Neuronal stem cell (in vitro differentiated cells): ENCODE data around the gene CEPT1.
A peak's percentile ranks its signal among the peaks of the same experiment; 100 is the strongest.

ENCODE experiments used
- DNase-seq: peaks from one replicate; pipeline ENCODE4 v3.0.0-alpha.2; 2013; ENCODE audit warnings: low spot score
- H2AFZ ChIP-seq: one replicate; pipeline ENCODE4 v1.6.1; 2013; ENCODE audit warnings: mild to moderate bottlenecking, low read length, inconsistent platforms
- H2AK5ac ChIP-seq: 2 replicates; pipeline ENCODE4 v1.6.1; 2013; ENCODE audit warnings: low read depth, mild to moderate bottlenecking, inconsistent platforms, low read length, moderate library complexity, mixed read lengths
- H2BK120ac ChIP-seq: 2 replicates; pipeline ENCODE4 v1.6.1; 2013; ENCODE audit warnings: low read depth, mild to moderate bottlenecking, inconsistent platforms, low read length, moderate library complexity, mixed read lengths
- H2BK12ac ChIP-seq: one replicate; pipeline ENCODE4 v1.6.1; 2013; ENCODE audit warnings: low read length, inconsistent platforms
- H2BK15ac ChIP-seq: 2 replicates; pipeline ENCODE4 v1.6.1; 2013; ENCODE audit warnings: mild to moderate bottlenecking, low read length, inconsistent platforms, mixed read lengths
- H2BK5ac ChIP-seq: one replicate; pipeline ENCODE4 v1.6.1; 2013; ENCODE audit warnings: inconsistent platforms, mild to moderate bottlenecking, low read length, moderate library complexity
- H3K14ac ChIP-seq: one replicate; pipeline ENCODE4 v1.6.1; 2013; ENCODE audit warnings: low read length, inconsistent platforms
- H3K18ac ChIP-seq: 2 replicates; pipeline ENCODE4 v1.6.1; 2013; ENCODE audit warnings: low read length, inconsistent platforms
- H3K23ac ChIP-seq: 2 replicates; pipeline ENCODE4 v1.6.1; 2013; ENCODE audit warnings: low read depth, mild to moderate bottlenecking, mixed read lengths, low read length, inconsistent platforms; ENCODE audit not compliant: poor library complexity
- H3K27ac ChIP-seq: replicated peaks from 3 replicates; pipeline ENCODE4 v1.5.1; 2013; ENCODE audit warnings: low read length, inconsistent platforms
- H3K27me3 ChIP-seq, 3 experiments: 2 replicates each; pipeline ENCODE4 v1.6.1; 2013; ENCODE audit warnings: low read length in 3 of 3, mild to moderate bottlenecking in 2 of 3, inconsistent platforms in 1 of 3, low read depth in 1 of 3, mixed read lengths in 1 of 3, moderate library complexity in 1 of 3; ENCODE audit not compliant: control insufficient read depth in 3 of 3, insufficient read depth in 3 of 3
- H3K36me3 ChIP-seq, 2 donors: replicated peaks in 1 of 2; 2 replicates each; pipeline ENCODE4 v1.6.1; 2013; ENCODE audit warnings: low read length in 2 of 2; ENCODE audit not compliant: control insufficient read depth in 2 of 2, insufficient read depth in 2 of 2
- H3K4ac ChIP-seq: 2 replicates; pipeline ENCODE4 v1.6.1; 2013; ENCODE audit warnings: inconsistent platforms, mild to moderate bottlenecking, low read length, moderate library complexity
- H3K4me1 ChIP-seq, 2 donors: 1 replicate in 1 of 2; 2 replicates in 1 of 2; pipeline ENCODE4 v1.6.1; 2013; ENCODE audit warnings: low read length in 2 of 2, low read depth in 1 of 2; ENCODE audit not compliant: control insufficient read depth in 2 of 2, insufficient read depth in 1 of 2
- H3K4me2 ChIP-seq: one replicate; pipeline ENCODE4 v1.6.1; 2013; ENCODE audit warnings: mild to moderate bottlenecking, low read length, inconsistent platforms; ENCODE audit not compliant: insufficient read depth, poor library complexity, severe bottlenecking
- H3K4me3 ChIP-seq, 2 donors: 2 replicates each; pipeline ENCODE4 v1.5.1; 2013; ENCODE audit warnings: low read length in 2 of 2, mild to moderate bottlenecking in 2 of 2, inconsistent platforms in 1 of 2, moderate library complexity in 1 of 2
- H3K79me1 ChIP-seq: one replicate; pipeline ENCODE4 v1.6.1; 2013; ENCODE audit warnings: low read depth, mild to moderate bottlenecking, inconsistent platforms, low read length, moderate library complexity
- H3K9ac ChIP-seq: one replicate; pipeline ENCODE4 v1.6.1; 2013; ENCODE audit warnings: mild to moderate bottlenecking, low read depth, low read length, inconsistent platforms; ENCODE audit not compliant: poor library complexity
- H3K9me3 ChIP-seq, 2 donors: replicated peaks in 1 of 2; 2 replicates each; pipeline versions ENCODE3 to v1.6.1; 2013; ENCODE audit warnings: low read length in 2 of 2, mild to moderate bottlenecking in 2 of 2, inconsistent platforms in 1 of 2, low read depth in 1 of 2, mixed read lengths in 1 of 2, moderate library complexity in 1 of 2; ENCODE audit not compliant: control insufficient read depth in 2 of 2, insufficient read depth in 1 of 2
- H4K8ac ChIP-seq: one replicate; pipeline ENCODE4 v1.6.1; 2013; ENCODE audit warnings: low read depth, mild to moderate bottlenecking, inconsistent platforms, low read length, moderate library complexity
- H4K91ac ChIP-seq: one replicate; pipeline ENCODE4 v1.6.1; 2013; ENCODE audit warnings: low read length, low read depth, mild to moderate bottlenecking, inconsistent platforms; ENCODE audit not compliant: poor library complexity
- WGBS, 2 donors: extraction: QIAGEN DNeasy Blood & Tissue Kit; methylation state at CpG; one replicate each; pipeline ENCODE4 v1.1.7; 2013; ENCODE audit warnings: missing lambda C conversion rate in 2 of 2, mixed read lengths in 1 of 2; ENCODE audit not compliant: insufficient read length in 2 of 2, insufficient replicate concordance in 1 of 2; ENCODE audit errors: extremely low coverage in 2 of 2; 5-methylcytosine and 5-hydroxymethylcytosine counted together

CEPT1 gene

DNA sequence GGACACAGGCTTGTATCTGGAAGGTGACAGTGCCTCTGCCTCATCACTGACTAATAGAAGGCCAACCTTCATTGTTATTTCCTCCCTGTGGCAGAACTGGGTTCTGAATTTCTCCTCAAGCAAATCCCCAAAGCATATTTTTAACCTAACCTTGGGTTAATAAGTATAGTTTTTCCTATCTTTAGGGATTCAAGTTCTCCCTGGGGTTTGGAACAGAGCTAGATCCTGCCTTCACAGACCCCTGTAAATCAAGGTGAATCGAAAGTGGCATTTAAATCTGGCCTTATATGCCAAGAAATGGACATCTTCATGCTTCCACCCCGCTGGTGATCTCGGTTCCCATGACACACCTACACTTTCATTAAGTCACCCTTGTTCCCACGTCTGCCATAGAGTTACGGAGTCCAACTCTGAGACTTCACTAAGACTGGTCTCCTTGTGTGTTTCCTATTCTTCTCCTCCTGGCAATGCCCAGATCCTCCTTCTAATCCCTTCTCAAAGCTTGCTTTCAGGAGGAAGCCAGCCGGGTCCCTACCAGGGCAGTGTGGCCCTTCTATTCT lies 83.2 kb downstream of the CEPT1 start:
- Histone ChIP-seq H3K4me3 (no peak overlapping the region), H3K9ac (no peak overlapping the region), H2BK5ac (no peak overlapping the region), H2AFZ (no peak overlapping the region), H3K4me2 (no peak overlapping the region), H2BK12ac (no peak overlapping the region), H3K27ac (no peak overlapping the region), H3K27me3 (no peaks in the 10 kb centered on the region), H2BK15ac (no peak overlapping the region), H2BK120ac (no peak overlapping the region), H3K9me3 (no peaks in the 10 kb centered on the region), H3K23ac (no peak overlapping the region), H3K14ac (no peak overlapping the region), H3K4ac (no peak overlapping the region), H4K8ac (no peak overlapping the region), H4K91ac (no peak overlapping the region), H3K4me1 (peaks cover 15 to 16% of the 10 kb centered on the region in 2 donors), H3K18ac (no peak overlapping the region), H2AK5ac (no peak overlapping the region), H3K79me1 (no peaks in the 10 kb centered on the region), H3K36me3 (no peaks in the 10 kb centered on the region)
- no peak for DNase-seq
- WGBS, 2 donors, result no CpG with 5 or more reads among the region's 6 CpGs

- H3K36me3 ChIP-seq, result no peaks in the 10 kb centered on the region
- no peak overlapping the region for H3K14ac ChIP-seq
- H3K4me1 ChIP-seq, result peaks cover 5 to 8% of the 10 kb centered on the region in 2 donors
These were observed 85.1 kb downstream of the CEPT1 start for GRCh38 chr1:111225091-111225490.

DNA sequence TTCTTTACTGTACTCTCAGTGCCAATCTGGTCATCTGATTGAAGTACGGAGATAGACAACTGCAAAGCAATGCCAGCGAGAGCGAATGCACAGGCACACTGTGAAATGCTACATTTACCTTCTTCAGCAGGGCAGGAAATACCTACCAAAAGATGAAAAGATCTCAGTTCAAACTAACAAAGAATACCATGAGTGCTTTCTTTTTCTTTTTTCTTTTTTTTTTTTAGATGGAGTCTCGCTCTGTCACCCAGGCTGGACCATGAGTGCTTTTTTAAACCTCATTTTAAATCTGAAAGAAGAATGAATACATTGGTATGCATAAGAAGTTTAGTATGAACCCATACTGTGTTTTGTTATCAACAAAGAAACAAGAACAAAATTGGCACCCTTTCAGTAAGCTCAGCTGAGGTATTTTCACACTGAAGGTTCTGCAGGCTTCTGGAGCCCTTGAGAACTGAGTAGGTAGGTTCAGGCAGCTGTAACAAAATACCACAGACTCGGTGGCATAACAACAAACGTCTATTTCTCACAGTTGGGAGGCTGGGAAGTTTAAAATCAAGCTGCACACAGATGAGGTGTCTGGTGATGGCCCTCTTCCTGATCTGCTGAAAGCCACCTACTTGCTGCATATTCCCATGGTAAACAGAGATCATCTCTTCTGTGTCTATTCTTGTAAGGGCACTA lies 85.8 kb downstream of the CEPT1 start:
- H3K79me1 ChIP-seq, result no peaks in the 10 kb centered on the region
- no peak overlapping the region for H3K4ac ChIP-seq
- no peak overlapping the region for H2BK12ac ChIP-seq
- H3K27ac ChIP-seq, result no peak overlapping the region
- no peak overlapping the region for H2BK5ac ChIP-seq
- no peak overlapping the region for H2AK5ac ChIP-seq
- WGBS, 2 donors, result no CpG with 5 or more reads among the region's 6 CpGs
- no peak overlapping the region for H2AFZ ChIP-seq
- H3K4me1 ChIP-seq, result peaks cover 3 to 4% of the 10 kb centered on the region in 2 donors
- H3K9me3 ChIP-seq, result no peaks in the 10 kb centered on the region
- no peak overlapping the region for H3K18ac ChIP-seq
- H3K9ac ChIP-seq, result no peak overlapping the region
- no peak for DNase-seq
- H3K27me3 ChIP-seq, result no peaks in the 10 kb centered on the region
- H4K91ac ChIP-seq, result no peak overlapping the region
- H3K36me3 ChIP-seq, result no peaks in the 10 kb centered on the region
- no peak overlapping the region for H3K14ac ChIP-seq
- no peak overlapping the region for H3K4me2 ChIP-seq
- H3K23ac ChIP-seq, result no peak overlapping the region
- no peak overlapping the region for H2BK15ac ChIP-seq
- H2BK120ac ChIP-seq, result no peak overlapping the region
- no peak overlapping the region for H4K8ac ChIP-seq
- no peak overlapping the region for H3K4me3 ChIP-seq

More at GRCh38 chr1:111225091-111225490, 85.1 kb downstream of the CEPT1 start:
- no peak overlapping the region for H3K27ac ChIP-seq
- H2AK5ac ChIP-seq, result no peak overlapping the region
- no peak overlapping the region for H2AFZ ChIP-seq
- H3K79me1 ChIP-seq, result no peaks in the 10 kb centered on the region
- no peak overlapping the region for H3K4ac ChIP-seq
- H3K4me3 ChIP-seq, result no peak overlapping the region
- no peak overlapping the region for H2BK5ac ChIP-seq
- no peak overlapping the region for H3K4me2 ChIP-seq
- H3K18ac ChIP-seq, result no peak overlapping the region
- H3K9me3 ChIP-seq, result no peaks in the 10 kb centered on the region
- DNase-seq, result no peak
- no peak overlapping the region for H4K8ac ChIP-seq
- H3K27me3 ChIP-seq, result no peaks in the 10 kb centered on the region
- H2BK120ac ChIP-seq, result no peak overlapping the region
- no peak overlapping the region for H2BK12ac ChIP-seq
- H3K23ac ChIP-seq, result no peak overlapping the region
- no peak overlapping the region for H3K9ac ChIP-seq
- no peak overlapping the region for H4K91ac ChIP-seq
- no peak overlapping the region for H2BK15ac ChIP-seq

GRCh38 chr1:111227434-111227833 lies 87.4 kb downstream of the CEPT1 start, which contains the start of gene CHI3L2:
Gene CHI3L2 (plus strand): TSS chr1:111227713. CDS start chr1:111227730, 17 bp downstream.
- no peak within 1 kb of the TSS for H2AK5ac ChIP-seq
- H2AFZ ChIP-seq, result no peak within 1 kb of the TSS
- no peak within 1 kb of the TSS for H2BK15ac ChIP-seq
- no peak within 1 kb of the TSS for H2BK120ac ChIP-seq
- H4K91ac ChIP-seq, result no peak within 1 kb of the TSS
- no peak within 1 kb of the TSS for H3K4me3 ChIP-seq
- no peak within 1 kb of the TSS for H3K4ac ChIP-seq
- H2BK5ac ChIP-seq, result no peak within 1 kb of the TSS
- H3K9me3 ChIP-seq, result no peaks in the 10 kb centered on the region
- H4K8ac ChIP-seq, result no peak within 1 kb of the TSS
- DNase-seq, result no peak
- no peaks in the 10 kb centered on the region for H3K4me1 ChIP-seq
- no peak within 1 kb of the TSS for H3K9ac ChIP-seq
- H3K4me2 ChIP-seq, result no peak within 1 kb of the TSS
- no peak within 1 kb of the TSS for H3K14ac ChIP-seq
- H3K23ac ChIP-seq, result no peak within 1 kb of the TSS
- H3K36me3 ChIP-seq, result no peaks in the 10 kb centered on the region
- no peaks in the 10 kb centered on the region for H3K79me1 ChIP-seq
- H3K27ac ChIP-seq, result peak within 1 kb of the TSS; percentile 9
- H2BK12ac ChIP-seq, result no peak within 1 kb of the TSS
- no peaks in the 10 kb centered on the region for H3K27me3 ChIP-seq
- peak within 1 kb of the TSS; percentile 4 for H3K18ac ChIP-seq
- whole genome bisulfite sequencing, 2 donors, result no CpG with 5 or more reads among the region's 3 CpGs
